HG03354 (cell line): ENCODE data around the gene DPYSL5.
A peak's percentile ranks its signal among the peaks of the same experiment; 100 is the strongest.

Experiments
- ATAC-seq: cut with Tn5 transposase; IDR thresholded peaks from one replicate; pipeline ENCODE4 v1.9.1; 2021; ENCODE audit warnings: mild to moderate bottlenecking; ENCODE audit not compliant: unreplicated experiment, poor library complexity, severe bottlenecking

DPYSL5 gene

GRCh38 chr2:26976237-26976636, 128.3 kb downstream of the DPYSL5 start:
- ATAC-seq = no peak

- no peak for ATAC-seq
Measured at GRCh38 chr2:26977012-26977411, 129.1 kb downstream of the DPYSL5 start.

DNA sequence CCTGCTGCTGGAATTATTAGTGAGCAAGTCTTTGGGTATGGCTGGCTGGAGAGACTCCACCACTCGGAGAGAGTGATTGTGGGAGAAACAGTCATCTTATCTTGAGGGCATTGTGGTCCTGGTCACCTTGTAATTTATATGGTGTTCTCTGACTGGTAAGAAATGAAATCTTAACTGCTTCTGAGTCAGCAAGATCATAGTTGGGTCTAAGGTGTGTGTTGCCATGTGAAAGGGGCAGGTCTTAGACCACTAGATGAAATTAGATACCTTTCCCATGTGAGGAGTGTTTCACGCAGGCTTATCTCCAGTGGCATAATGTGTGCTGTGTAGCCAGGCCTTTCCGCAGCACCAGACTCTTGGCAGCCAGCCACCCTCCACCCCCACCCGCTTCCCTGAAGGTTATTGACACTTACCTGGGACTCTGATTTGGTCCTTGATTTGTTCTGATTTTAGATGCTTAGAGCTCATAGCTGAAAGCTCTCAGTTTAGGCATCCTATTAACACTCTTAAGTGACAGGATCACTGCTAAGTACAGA, 130.2 kb downstream of the DPYSL5 start:
- no peak for ATAC-seq

GRCh38 chr2:26979741-26980140, 131.8 kb downstream of the DPYSL5 start:
- no peak for ATAC-seq

DNA sequence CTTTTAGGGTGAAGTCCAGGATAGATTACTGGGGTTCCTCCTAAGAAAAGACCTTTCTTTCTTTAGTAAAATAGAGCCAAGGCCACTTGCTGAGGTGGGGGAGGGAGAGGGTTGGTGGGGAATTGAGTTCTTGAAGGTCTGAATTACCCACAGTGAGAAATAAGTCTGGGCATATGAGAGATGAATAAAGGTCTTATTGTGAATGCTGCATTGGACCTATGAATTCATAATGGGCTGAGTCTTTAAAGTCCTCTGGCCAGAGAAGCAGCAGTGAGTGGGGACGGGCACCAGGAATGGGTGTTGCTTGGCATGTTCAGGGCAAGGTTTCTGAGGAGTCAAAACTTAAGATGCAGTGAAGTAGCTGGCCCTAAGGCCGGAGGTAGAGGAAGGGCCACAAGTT, 133.0 kb downstream of the DPYSL5 start:
- ATAC-seq = no peak

DNA sequence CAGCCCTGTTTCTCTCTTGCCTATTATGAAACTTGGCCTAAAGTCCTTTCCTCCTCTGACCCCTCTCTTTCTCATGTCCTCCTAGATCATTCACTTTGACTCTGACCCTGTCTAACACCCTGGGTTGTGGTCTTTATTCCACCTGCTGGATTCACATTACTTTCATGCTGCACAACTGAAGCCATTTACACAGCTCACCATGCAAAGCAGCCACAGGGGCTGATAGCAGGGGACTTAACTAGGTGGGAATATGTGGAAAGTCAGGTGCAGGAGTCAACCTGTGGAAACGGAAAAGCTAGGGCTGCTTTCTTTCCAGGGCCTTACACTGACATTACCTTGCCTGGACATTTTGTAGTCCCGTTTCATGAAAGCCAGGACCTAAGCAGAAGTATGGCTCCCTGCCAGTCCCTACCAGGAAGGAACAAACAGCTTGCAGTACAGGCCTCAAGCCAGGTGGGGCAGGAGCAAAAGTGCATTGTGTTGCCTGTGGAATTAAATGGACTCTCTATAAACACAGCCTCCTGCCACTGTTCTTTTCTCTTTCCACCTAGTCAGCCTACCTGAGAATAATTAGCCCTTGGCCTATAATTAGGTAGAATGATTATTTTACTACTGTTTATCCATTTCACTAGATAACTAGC, 134.3 kb downstream of the DPYSL5 start:
- ATAC-seq = peak; percentile 63

GRCh38 chr2:26983746-26984145, 135.8 kb downstream of the DPYSL5 start:
- ATAC-seq = no peak

- no peak for ATAC-seq
Measured at GRCh38 chr2:26985807-26986206, 137.9 kb downstream of the DPYSL5 start.

GRCh38 chr2:26986576-26986975, 138.6 kb downstream of the DPYSL5 start:
- no peak for ATAC-seq

GRCh38 chr2:26988058-26988860, 140.3 kb downstream of the DPYSL5 start:
- no peak for ATAC-seq

- ATAC-seq = no peak
Measured at GRCh38 chr2:26989156-26989555, 141.2 kb downstream of the DPYSL5 start.

- no peak for ATAC-seq
Measured at GRCh38 chr2:26991717-26992116, 143.8 kb downstream of the DPYSL5 start.

GRCh38 chr2:26993768-26994167, 145.8 kb downstream of the DPYSL5 start:
- ATAC-seq = no peak

DNA sequence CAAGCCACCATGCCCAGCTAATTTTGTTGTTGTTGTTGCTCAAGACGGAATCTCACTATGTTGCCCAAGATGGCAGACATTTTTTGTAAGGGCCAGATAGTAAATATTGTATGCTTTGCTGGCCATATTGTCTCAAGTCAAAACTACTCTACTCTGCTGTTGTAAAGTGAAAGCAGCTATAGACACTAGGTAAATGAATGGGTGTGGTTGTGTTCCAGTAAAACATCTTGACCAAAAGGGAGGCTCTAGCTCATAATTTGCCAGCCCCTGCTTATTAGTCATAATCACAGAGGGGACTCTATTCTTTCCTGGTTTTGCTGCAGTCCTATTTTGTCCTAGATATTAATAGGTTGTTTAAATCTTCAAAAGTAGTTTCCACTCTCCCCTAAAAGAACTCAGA, 147.1 kb downstream of the DPYSL5 start:
- ATAC-seq = no peak

DNA sequence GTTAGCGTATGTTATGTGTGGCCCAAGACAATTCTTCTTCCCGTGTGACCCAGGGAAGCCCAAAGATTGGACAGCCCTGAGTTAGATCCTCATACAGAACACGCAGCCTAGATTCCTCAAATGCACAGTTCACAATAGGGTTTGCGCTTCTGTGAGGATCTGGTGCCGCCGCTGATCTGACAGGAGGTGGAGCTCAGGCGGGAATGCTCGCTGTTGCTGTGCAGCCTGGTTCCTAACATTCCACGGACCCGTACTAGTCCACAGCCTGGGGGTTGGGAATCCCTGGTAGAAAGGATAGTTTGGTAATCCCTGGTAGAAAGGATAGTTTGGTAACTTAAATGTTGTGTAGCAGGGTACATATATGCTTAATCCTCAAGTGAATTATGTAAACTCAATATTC, 149.5 kb downstream of the DPYSL5 start:
- no peak for ATAC-seq

GRCh38 chr2:26998323-26998722, 150.4 kb downstream of the DPYSL5 start:
- ATAC-seq = no peak
